Measurements from ENCODE around the gene VEGFA.

Gene VEGFA

GRCh38 chr6:43801495-43802181 lies 31.6 kb downstream of the VEGFA start:
- no peak for ATAC-seq
- no peak for TF ChIP-seq PPARA (CRISPR knock-in tag; IDR thresholded peaks at IDR 0.05; ENCODE audit: borderline replicate concordance)
- TF ChIP-seq RARB (CRISPR knock-in tag; IDR thresholded peaks at IDR 0.05): no peak
- no peak for TF ChIP-seq ZFP3 (CRISPR knock-in tag; IDR thresholded peaks at IDR 0.05)
- TF ChIP-seq, protein P1, sequence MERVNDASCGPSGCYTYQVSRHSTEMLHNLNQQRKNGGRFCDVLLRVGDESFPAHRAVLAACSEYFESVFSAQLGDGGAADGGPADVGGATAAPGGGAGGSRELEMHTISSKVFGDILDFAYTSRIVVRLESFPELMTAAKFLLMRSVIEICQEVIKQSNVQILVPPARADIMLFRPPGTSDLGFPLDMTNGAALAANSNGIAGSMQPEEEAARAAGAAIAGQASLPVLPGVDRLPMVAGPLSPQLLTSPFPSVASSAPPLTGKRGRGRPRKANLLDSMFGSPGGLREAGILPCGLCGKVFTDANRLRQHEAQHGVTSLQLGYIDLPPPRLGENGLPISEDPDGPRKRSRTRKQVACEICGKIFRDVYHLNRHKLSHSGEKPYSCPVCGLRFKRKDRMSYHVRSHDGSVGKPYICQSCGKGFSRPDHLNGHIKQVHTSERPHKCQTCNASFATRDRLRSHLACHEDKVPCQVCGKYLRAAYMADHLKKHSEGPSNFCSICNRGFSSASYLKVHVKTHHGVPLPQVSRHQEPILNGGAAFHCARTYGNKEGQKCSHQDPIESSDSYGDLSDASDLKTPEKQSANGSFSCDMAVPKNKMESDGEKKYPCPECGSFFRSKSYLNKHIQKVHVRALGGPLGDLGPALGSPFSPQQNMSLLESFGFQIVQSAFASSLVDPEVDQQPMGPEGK (CRISPR knock-in tag; IDR thresholded peaks at IDR 0.05; ENCODE audit: borderline replicate concordance): no peak
- no peak for TF ChIP-seq TCF4 (CRISPR knock-in tag; IDR thresholded peaks at IDR 0.05; ENCODE audit: borderline replicate concordance)
- no peak for TF ChIP-seq GLIS3 (CRISPR knock-in tag; IDR thresholded peaks at IDR 0.05)
- no peak for TF ChIP-seq ISL1 (CRISPR knock-in tag; IDR thresholded peaks at IDR 0.05)
- no peak for TF ChIP-seq POU6F1 (CRISPR knock-in tag; IDR thresholded peaks at IDR 0.05; ENCODE audit: borderline replicate concordance, low read depth)
- TF ChIP-seq, protein P2, sequence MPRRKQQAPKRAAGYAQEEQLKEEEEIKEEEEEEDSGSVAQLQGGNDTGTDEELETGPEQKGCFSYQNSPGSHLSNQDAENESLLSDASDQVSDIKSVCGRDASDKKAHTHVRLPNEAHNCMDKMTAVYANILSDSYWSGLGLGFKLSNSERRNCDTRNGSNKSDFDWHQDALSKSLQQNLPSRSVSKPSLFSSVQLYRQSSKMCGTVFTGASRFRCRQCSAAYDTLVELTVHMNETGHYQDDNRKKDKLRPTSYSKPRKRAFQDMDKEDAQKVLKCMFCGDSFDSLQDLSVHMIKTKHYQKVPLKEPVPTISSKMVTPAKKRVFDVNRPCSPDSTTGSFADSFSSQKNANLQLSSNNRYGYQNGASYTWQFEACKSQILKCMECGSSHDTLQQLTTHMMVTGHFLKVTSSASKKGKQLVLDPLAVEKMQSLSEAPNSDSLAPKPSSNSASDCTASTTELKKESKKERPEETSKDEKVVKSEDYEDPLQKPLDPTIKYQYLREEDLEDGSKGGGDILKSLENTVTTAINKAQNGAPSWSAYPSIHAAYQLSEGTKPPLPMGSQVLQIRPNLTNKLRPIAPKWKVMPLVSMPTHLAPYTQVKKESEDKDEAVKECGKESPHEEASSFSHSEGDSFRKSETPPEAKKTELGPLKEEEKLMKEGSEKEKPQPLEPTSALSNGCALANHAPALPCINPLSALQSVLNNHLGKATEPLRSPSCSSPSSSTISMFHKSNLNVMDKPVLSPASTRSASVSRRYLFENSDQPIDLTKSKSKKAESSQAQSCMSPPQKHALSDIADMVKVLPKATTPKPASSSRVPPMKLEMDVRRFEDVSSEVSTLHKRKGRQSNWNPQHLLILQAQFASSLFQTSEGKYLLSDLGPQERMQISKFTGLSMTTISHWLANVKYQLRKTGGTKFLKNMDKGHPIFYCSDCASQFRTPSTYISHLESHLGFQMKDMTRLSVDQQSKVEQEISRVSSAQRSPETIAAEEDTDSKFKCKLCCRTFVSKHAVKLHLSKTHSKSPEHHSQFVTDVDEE (CRISPR knock-in tag; IDR thresholded peaks at IDR 0.05): no peak

GRCh38 chr6:43803055-43803782 lies 33.2 kb downstream of the VEGFA start:
- TF ChIP-seq ZFP30 (CRISPR knock-in tag; IDR thresholded peaks at IDR 0.05): no peak
- no peak for TF ChIP-seq OSR1 (CRISPR knock-in tag; IDR thresholded peaks at IDR 0.05)
- TF ChIP-seq, protein P3, sequence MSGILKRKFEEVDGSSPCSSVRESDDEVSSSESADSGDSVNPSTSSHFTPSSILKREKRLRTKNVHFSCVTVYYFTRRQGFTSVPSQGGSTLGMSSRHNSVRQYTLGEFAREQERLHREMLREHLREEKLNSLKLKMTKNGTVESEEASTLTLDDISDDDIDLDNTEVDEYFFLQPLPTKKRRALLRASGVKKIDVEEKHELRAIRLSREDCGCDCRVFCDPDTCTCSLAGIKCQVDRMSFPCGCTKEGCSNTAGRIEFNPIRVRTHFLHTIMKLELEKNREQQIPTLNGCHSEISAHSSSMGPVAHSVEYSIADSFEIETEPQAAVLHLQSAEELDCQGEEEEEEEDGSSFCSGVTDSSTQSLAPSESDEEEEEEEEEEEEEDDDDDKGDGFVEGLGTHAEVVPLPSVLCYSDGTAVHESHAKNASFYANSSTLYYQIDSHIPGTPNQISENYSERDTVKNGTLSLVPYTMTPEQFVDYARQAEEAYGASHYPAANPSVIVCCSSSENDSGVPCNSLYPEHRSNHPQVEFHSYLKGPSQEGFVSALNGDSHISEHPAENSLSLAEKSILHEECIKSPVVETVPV (CRISPR knock-in tag; IDR thresholded peaks at IDR 0.05): no peak
- no peak for TF ChIP-seq CSDC2 (CRISPR knock-in tag; IDR thresholded peaks at IDR 0.05)
- no peak for TF ChIP-seq ZFP3 (CRISPR knock-in tag; IDR thresholded peaks at IDR 0.05)
- no peak for TF ChIP-seq TCF4 (CRISPR knock-in tag; IDR thresholded peaks at IDR 0.05; ENCODE audit: borderline replicate concordance)
- TF ChIP-seq, protein P2 (CRISPR knock-in tag; IDR thresholded peaks at IDR 0.05): no peak
- ATAC-seq: no peak

DNA sequence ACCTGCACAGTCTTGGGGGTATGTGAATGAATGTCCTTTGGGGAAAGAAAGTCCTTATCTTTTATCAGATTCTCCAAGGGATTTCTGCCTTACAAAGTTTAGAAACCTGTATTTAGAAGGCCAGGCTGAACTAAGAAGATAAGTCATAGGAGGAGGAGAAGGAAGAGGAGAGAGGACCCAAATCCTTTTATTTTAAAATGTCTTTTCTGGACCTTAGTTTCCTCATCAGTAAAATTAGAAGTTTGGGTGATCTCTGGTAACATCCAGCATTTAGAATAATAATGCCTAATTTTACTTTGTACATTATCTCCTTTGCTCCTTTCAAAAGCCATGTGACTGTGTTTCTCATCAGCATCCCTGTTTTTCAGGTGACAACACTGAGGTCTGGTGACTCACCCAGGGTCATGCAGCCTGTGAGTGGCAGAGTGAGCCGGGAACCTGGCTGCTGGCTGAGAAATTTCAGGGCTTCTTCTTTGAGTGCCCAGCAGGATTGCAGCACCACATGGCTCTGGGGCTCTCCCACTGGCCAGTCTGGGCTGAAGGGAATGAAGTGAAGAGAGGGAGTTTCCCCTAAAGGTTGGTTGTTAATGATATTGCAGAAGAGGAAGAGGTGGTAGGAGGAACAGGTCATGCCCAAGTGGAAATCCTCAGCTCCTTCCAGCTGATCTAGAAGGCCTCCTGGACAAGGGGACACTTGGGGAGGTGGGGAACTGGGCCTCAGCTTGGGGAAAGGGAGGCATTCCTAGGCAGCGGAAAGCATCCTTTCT lies 34.0 kb downstream of the VEGFA start:
- ATAC-seq: no peak; the same call in 2 of the 3 replicates
- TF ChIP-seq ISL1 (CRISPR knock-in tag; IDR thresholded peaks at IDR 0.05) (no peak), SNAI2 (CRISPR knock-in tag; IDR thresholded peaks at IDR 0.05) (no peak)
- TF ChIP-seq, protein P1 (CRISPR knock-in tag; IDR thresholded peaks at IDR 0.05; ENCODE audit: borderline replicate concordance): no peak
- TF ChIP-seq, protein P2 (CRISPR knock-in tag; IDR thresholded peaks at IDR 0.05): no peak

Data from SK-N-SH treated with all-trans-retinoic acid at 6 μM for 48 hours (cell line).